CD1c-positive myeloid dendritic cell (primary cell): Measurements from ENCODE around the gene CMC2.

Source experiments
- DNase-seq: peaks from one replicate; pipeline ENCODE4 v3.0.0-alpha.2; 2016; ENCODE audit errors: extremely low spot score

CMC2 gene

GRCh38 chr16:80931801-80932707 is 74.6 kb downstream of the CMC2 start:
- no peak for DNase-seq

- DNase-seq = peak; percentile 9
These were observed 82.2 kb downstream of the CMC2 start for GRCh38 chr16:80924372-80924978.

GRCh38 chr16:80923356-80923755 is 83.3 kb downstream of the CMC2 start:
- no peak for DNase-seq
